Stimulated activated CD8-positive, alpha-beta memory T cell treated with anti-CD3 and anti-CD28 coated beads, Interleukin-7, amount 100 ng/mL, for 24 hours (primary cell): ENCODE data around the gene SLCO2A1.
"Not testable (repeated sequence)": the region's sequence is repeated elsewhere in the genome, so short reads cannot be mapped to it uniquely, and the experiment has no call there.

Experiments used
- DNase-seq: peaks from one replicate; pipeline ENCODE4 v3.0.0-alpha.2; 2020; ENCODE audit warnings: low read depth

SLCO2A1 gene

DNA sequence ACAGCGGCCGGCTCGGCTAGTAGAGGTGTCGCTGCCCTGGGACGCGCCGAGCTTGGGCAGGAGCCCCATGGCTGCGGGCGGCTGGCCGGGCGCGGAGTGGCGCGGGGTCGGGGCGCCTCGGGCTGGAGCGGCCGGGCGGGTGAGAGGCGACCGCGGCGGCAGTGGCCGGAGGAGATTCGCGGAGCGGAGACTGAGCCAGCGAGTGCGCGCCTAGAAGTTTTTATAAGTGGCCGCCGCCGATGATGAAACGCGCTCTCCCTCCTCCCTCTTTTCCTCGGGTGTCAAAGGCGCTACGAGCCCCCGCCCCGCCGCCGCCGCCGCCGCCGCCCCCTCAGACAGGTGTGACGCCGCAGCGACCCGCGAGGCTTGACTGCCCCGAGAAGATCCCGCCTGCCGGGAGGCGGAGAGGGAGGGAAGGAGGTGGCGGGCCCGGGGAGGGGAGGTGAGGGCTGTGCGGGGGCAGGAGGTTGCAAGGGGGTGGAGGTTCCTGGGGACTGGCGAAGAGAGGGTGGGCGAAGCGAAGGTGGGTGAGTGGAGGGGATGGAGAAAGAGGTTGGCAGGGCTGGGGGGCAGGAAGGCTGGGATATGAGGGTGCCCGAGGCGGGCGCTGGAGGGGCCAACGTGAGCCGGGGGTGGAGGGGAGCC, at the start of gene SLCO2A1:
Gene SLCO2A1 (minus strand): TSS at position 192 of the 645 bp plus-strand sequence. CDS start 123 bp downstream, at position 69.
- no peak for DNase-seq

DNA sequence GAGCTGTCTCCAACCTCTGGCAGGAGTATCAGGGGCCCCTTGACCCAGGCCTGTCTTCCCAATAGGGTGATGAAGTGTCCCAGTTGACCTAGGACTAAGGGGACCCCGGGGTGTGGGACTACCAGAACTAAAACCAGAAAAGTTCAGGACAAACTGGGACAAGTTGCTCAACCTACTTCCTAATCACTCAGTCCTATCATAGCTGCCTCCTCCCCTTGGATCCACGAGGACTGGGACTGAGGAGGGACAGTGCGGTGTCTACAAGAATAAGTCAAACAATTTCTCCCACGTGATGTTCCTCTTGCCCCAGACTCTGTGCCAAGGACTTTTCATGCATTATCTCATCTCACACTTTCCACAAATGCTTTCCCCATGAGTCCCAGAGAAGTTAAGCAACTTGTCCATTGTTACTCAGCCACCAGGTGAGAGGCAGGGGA, 49.4 kb upstream of the SLCO2A1 start:
- no peak for DNase-seq

DNA sequence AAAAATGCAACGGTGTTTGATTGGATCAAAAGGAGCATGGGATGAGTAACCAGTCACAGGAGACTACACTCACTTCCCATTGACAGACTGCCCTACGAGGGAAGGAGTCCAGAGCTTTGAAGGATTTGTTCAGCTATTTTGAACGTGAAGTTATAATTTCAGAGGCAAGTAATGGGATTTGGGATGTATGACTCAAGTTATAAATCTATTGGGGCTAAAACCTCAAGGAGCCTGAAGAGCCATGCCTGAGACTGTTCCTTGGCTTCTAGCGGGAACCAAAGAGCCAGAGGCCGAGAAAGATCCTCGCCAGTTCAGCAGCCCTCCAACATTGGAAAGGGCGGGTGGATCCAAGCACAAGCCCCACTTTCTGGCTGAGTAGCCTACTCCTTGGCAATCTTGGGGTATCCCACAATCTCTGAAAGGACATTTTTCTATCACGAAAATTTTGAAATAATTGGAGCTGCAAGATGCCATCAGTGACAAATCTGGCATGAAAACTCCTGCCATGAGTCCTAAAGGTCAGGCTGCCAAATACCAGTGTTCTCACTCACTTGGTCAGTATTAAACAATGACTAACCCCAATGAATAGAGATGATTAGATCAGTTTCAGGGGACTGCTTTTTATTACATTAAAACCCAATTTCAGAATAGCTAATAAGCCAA, 48.6 kb upstream of the SLCO2A1 start:
- no peak for DNase-seq

- no peak for DNase-seq
Observed at GRCh38 chr3:134077649-134078161, 48.0 kb upstream of the SLCO2A1 start.

DNA sequence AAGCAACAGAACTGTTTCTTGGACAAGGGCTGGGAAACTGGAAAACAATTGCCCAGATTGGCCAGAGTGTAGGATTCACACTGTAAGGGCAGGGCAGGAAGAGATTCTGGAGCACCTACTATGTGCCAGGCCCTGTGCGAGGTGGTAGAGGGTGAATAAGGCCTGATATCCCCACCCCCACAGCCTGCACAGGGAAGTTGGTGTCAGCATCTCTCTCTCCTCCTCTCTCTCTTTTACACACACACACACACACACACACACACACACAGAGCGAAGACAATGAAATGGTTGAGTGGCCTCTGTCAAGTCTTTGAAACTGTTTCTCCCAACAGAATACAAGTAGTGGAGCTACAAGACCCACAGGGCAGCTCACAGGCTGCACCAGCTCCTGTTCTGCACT, 47.1 kb upstream of the SLCO2A1 start:
- DNase-seq, result no peak

GRCh38 chr3:134075846-134076245, 46.1 kb upstream of the SLCO2A1 start:
- DNase-seq, result no peak

DNA sequence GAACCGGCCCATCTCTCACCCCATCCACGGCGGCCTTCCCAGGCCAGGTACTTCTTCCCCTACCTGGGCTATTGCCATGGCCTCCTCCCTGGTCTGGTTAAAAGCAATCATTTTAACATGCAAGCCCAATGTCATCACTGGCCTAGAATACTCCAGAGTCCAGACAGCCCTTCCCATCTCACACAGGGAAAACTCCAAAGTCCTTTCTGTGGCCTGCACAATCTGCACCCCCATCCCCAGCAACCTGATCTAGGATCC, 45.8 kb upstream of the SLCO2A1 start:
- no peak for DNase-seq

DNA sequence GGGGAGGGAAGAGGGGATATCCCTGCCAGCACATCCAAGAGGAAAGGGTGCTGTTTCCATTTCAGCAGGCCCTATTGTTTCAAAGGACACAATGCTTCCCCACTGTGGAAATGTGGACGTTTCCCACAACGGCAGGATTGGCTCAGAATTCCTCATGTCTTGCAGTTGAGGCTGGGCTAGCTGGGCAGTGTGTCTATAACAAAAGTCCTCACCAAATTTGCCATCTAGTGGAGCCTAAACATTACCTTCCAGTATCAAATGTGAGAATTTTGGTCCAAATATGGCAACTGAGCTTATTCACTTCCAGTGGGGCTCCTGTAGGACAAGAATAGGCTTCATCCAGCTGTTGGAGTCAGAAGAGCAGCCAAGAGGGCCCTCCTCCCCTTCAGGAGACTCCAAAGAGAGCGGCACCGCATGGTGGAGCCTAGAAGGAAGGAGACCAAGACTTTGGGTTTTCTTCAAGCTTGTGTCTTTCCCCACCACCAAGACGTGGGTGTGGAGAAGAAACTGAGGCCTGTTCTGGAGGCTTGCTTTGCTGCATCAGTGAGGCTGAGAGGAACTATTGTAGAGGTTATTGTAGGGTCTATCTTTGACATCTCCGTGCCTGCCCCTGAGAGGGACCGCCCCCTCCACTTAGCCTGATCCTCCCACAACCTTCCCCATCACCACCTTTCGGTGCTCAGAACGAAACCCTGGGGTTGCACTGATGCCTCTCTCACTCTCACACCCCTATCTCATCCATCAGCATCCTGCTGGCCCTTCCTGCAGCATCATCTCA, 45.3 kb upstream of the SLCO2A1 start:
- no peak for DNase-seq

- DNase-seq, result no peak
Observed at GRCh38 chr3:134074001-134074789, 44.5 kb upstream of the SLCO2A1 start.

DNA sequence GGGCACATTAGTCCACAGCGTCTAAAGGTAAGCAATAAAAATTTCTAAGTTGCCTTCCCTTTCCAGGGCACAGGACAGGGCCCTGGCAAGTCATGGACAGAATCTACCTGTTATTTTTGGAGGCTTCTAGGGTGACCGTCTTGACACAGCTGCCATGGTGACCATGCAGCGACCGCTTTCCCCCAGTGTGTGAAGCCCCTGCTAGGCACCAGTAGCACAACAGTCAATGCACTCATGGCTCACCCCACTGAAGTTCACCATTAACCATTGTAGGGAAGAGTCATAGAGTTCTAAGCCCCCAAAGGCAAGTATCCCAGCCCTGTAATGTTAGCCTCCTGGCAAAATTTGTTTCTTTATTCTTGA, 43.8 kb upstream of the SLCO2A1 start:
- DNase-seq, result no peak

DNA sequence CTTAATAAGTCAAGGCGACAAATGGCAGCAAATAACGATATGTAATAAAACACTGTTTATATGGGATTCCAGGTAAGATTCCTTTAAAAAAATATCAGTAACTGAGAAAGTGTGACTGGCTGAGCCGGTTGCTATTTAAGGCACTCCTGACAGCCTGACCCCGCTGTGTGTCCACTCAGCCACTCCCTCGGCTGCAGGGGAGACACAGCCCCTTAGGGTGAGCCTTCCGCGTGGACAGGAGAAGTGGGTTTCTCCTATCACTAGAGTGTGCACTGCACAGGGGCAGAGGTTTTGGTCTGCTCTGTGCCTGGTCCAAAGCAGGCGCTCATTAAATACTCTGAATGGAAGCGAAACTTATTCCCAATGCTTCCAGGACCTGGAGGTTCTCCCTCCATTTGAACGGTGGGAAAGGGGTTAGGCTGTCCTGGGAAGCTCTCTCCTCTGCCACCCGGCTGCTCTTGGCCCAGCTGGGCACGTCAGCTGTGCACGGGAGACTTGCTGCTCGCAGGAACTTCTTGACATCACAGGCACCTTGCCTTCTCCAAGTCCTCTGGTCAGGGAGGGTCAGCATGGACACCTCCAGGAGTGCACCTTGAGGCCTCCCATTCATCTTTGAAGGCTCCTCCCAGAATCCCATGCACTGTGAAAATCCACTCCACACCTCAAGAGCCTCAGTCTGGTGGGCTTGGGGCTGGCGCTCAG, 43.3 kb upstream of the SLCO2A1 start:
- DNase-seq, result no peak

DNA sequence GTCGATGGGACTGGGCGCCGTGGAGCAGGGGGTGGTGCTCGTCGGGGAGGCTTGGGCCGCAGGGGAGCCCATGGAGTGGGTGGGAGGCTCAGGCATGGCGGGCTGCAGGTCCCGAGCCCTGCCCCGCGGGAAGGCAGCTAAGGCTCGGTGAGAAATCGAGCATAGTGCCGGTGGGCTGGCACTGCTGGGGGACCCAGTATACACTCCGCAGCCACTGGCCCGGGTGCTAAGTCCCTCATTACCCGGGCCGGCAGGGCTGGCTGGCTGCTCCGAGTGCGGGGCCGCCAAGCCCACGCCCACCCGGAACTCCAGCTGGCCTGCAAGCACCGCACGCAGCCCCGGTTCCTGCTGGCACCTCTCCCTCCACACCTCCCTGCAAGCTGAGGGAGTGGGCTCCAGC, 40.6 kb upstream of the SLCO2A1 start:
- not testable (repeated sequence) for DNase-seq

DNA sequence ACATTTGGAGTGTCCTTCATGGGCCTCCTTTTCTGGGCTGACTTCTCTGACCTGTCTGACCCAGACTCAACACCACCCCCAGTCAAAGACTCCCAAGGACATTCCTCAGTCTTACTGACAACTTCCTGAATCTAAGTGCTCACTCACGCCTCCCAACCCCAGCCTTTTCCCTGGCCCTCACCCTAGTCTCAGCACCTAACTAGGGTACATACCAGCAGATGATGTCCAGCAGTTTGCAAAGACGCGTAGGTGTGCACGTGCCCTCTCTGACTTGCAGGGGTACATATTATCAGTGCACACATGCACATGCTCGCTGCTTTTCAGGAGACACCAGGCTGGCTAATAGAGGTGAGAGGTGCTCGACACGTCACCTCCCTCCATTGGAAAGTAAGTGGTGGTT, 38.7 kb upstream of the SLCO2A1 start:
- no peak for DNase-seq

- no peak for DNase-seq
Observed at GRCh38 chr3:134067531-134068161, 37.9 kb upstream of the SLCO2A1 start.

DNA sequence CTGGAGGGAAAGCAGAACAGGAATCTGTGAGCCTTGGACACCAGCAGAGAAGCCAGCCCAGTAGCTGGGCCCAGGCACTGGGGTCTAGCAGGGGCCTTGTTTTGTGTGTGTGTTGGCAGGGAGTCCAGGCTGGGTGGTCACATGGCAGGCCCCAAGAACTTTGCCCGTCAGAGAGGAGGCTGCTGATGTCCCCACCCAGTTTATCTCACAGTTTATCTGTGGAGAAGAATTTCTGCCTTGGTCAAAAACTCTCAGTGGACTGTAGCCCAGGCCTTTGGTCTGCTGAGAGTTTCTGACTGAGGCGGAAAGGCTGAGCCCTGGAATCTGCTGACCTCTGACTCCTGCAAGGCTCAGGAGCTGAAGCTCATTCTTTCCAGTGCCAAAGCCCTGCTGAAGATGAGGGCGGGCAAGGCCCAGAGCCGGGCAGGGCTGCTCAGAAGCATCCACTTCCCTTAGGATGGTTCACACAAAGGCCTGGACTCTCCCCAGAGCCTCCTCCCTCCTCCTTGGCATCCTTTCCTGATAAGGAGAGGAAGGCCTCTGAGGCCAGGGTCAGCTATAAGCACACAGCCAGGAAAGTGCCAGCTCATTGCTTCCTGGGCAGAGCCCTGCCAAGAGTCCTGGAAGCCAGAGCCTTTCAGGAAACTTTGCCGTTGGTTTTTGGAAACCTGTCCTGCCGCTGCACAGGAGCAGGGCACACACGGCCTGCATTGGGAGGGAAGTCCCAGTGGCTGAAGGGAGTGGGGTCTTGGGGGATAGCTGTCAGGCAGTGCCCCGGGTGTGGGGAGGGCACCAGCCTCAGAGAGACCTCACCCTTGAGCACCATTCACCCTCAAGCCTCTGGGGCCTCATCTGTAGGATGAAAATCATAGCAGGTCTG, 37.2 kb upstream of the SLCO2A1 start:
- DNase-seq, result no peak

- no peak for DNase-seq
Observed at GRCh38 chr3:134066158-134066541, 36.4 kb upstream of the SLCO2A1 start.

DNA sequence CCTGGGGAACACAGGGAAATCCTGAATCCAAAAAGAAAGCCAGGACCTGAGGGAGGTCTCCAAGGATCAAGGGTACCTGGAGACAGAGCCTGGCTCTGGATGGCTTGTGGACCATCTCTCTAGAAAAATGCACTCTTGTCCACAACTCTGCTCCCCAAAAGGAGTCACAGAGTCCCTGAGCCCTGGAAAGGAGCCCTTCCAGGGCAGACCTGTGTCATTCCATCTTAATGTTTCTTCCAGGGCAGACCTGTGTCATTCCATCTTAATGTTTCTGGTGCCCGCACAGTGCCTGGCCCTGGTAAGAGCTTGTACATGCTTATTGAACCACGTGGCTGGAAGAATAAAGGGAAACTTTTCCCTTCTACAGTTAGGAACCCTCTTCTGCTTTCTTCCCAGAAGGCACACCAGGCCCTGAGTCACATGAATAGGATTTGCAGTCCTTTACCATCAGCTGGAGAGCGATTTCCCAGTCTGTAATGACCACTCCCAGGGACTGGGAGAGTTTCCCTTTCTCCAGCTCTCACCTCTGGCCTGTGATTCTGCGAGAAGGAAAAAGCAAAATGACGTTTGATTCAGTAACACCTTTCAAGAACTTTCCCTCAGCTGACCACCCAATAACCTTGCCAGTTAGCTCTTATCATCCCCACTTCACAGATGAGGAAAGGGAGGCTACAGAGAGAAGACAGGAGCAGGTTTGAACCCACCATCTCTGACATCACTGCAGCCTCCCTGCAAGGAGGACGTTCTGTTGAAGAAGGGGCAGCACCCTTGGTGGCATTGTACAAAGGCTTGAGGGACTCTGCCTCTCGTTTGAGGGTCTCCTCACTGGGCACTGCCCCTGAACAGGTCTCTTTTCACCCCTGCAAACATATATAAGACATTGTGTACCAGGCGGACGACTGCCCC, 35.8 kb upstream of the SLCO2A1 start:
- no peak for DNase-seq

DNA sequence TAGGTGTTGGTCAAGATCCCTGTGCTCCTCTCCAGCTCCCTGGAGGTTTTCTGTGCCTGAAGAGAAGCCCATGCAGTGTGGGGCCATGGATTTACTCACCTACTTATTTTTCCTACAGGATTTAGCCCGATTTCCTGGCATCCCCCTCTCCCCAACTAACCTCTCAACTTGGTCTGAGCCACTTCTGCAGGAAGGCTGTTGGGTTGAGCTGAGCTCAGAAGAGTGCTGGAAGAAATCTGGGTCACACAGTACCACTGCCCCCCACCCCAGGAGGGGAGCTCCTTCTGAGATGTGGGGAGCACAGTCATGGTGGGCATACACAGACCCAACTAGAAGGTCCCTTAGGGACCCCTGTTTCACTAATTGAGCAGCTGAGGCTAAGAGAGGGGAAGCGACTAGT, 34.4 kb upstream of the SLCO2A1 start:
- no peak for DNase-seq

DNA sequence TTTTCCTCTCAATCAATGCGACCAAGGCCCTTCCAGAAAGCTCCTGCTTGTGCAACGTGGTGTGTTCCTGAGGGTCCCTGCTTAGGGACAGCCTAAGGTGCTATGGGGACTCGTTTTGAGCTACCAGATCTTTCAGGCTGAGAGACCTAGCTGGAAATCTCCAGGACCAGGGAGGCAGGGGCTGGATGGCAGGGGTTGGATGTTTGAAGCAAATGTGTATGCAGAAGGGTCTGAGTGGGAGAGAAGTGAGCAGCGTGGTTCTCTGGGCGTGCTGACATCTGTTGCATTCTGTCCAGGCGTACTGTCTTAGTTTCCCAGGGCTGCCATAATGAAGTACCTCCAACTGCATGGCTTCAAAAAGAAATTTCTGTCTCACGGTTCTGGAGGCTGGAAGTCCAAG, 31.7 kb upstream of the SLCO2A1 start:
- DNase-seq, result no peak
